Measurements from ENCODE around the gene RYR2. TPM values are rescaled to one million over a fixed set of nuclear protein-coding genes. Genes with fewer than 3 reads are reported as not detected.

RYR2 gene
- total RNA-seq, 1 donor from 2014 or later, result 0.19 TPM

- H3K27ac Mint-ChIP-seq, result no peak overlapping the region
- no peak for TF ChIP-seq CTCF (IDR thresholded peaks at IDR 0.05; ENCODE audit: unreplicated experiment)
- no peaks in the 10 kb centered on the region for H3K36me3 Mint-ChIP-seq (ENCODE audit: insufficient read depth)
- peaks cover 7% of the 10 kb centered on the region for H3K4me1 Mint-ChIP-seq (ENCODE audit: low read depth)
- no peak for DNase-seq (ENCODE audit: low spot score, unreplicated experiment)
- peaks cover 38% of the 10 kb centered on the region for H3K27me3 Mint-ChIP-seq
- no peak overlapping the region for H3K4me3 Mint-ChIP-seq (ENCODE audit: low read depth)
- no peaks in the 10 kb centered on the region for H3K9me3 Mint-ChIP-seq (ENCODE audit: low read depth)
Measured at GRCh38 chr1:237050915-237051314, 8.9 kb downstream of the RYR2 start.

- no peak overlapping the region for H3K27ac Mint-ChIP-seq
- no peaks in the 10 kb centered on the region for H3K36me3 Mint-ChIP-seq (ENCODE audit: insufficient read depth)
- H3K4me1 Mint-ChIP-seq (ENCODE audit: low read depth), result peaks cover 7% of the 10 kb centered on the region
- no peak for DNase-seq (ENCODE audit: low spot score, unreplicated experiment)
- no peaks in the 10 kb centered on the region for H3K9me3 Mint-ChIP-seq (ENCODE audit: low read depth)
- H3K4me3 Mint-ChIP-seq (ENCODE audit: low read depth), result no peak overlapping the region
- H3K27me3 Mint-ChIP-seq, result peaks cover 55% of the 10 kb centered on the region
- TF ChIP-seq CTCF (IDR thresholded peaks at IDR 0.05; ENCODE audit: unreplicated experiment), result no peak
Measured at GRCh38 chr1:237054313-237054712, 12.3 kb downstream of the RYR2 start.

GRCh38 chr1:237058470-237058869, 16.5 kb downstream of the RYR2 start:
- TF ChIP-seq CTCF (IDR thresholded peaks at IDR 0.05; ENCODE audit: unreplicated experiment), result no peak
- Mint-ChIP-seq H3K4me1 (ENCODE audit: low read depth) (peaks cover 7% of the 10 kb centered on the region), H3K4me3 (ENCODE audit: low read depth) (no peak overlapping the region), H3K9me3 (ENCODE audit: low read depth) (no peaks in the 10 kb centered on the region), H3K36me3 (ENCODE audit: insufficient read depth) (no peaks in the 10 kb centered on the region), H3K27me3 (peaks cover 39% of the 10 kb centered on the region), H3K27ac (no peak overlapping the region)
- no peak for DNase-seq (ENCODE audit: low spot score, unreplicated experiment)

GRCh38 chr1:237059244-237059643, 17.3 kb downstream of the RYR2 start:
- no peak for DNase-seq (ENCODE audit: low spot score, unreplicated experiment)
- Mint-ChIP-seq H3K27ac (no peak overlapping the region), H3K4me3 (ENCODE audit: low read depth) (no peak overlapping the region), H3K9me3 (ENCODE audit: low read depth) (no peaks in the 10 kb centered on the region), H3K36me3 (ENCODE audit: insufficient read depth) (no peaks in the 10 kb centered on the region), H3K4me1 (ENCODE audit: low read depth) (peaks cover 7% of the 10 kb centered on the region), H3K27me3 (peaks cover 35% of the 10 kb centered on the region)
- TF ChIP-seq CTCF (IDR thresholded peaks at IDR 0.05; ENCODE audit: unreplicated experiment), result no peak

GRCh38 chr1:237062976-237063375, 21.0 kb downstream of the RYR2 start:
- Mint-ChIP-seq H3K4me1 (ENCODE audit: low read depth) (no peaks in the 10 kb centered on the region), H3K27ac (no peak overlapping the region), H3K9me3 (ENCODE audit: low read depth) (no peaks in the 10 kb centered on the region), H3K36me3 (ENCODE audit: insufficient read depth) (no peaks in the 10 kb centered on the region), H3K27me3 (peaks cover 4% of the 10 kb centered on the region), H3K4me3 (ENCODE audit: low read depth) (no peak overlapping the region)
- TF ChIP-seq CTCF (IDR thresholded peaks at IDR 0.05; ENCODE audit: unreplicated experiment), result no peak
- no peak for DNase-seq (ENCODE audit: low spot score, unreplicated experiment)

All from progenitor cell of endocrine pancreas (in vitro differentiated cells).